ENCODE measurements around the gene NFKBIB.

- TF ChIP-seq POLR2A (IDR thresholded peaks at IDR 0.05; ENCODE audit: low read depth) = no peak
- no peak for TF ChIP-seq CTCF (IDR thresholded peaks at IDR 0.05)
Measured at GRCh38 chr19:38917516-38917915, 17.7 kb downstream of the NFKBIB start.
